T-helper 17 cell (primary cell): ENCODE measurements around the gene AKT3. TPM values are rescaled to one million over a fixed set of nuclear protein-coding genes. Genes with fewer than 3 reads are reported as not detected.

ENCODE experiments used
- ATAC-seq: fragments of 150-1000 bp; cut with Tn5 transposase; 2 replicates; pipeline ENCODE4 v1.10.0; 2021; ENCODE audit warnings: mild to moderate bottlenecking, moderate library complexity
- DNase-seq, 3 donors: peaks; one replicate each; pipeline versions ENCODE4 v3.0.0 to v3.0.0-alpha.2; 2020 to 2021
- H3K9me3 ChIP-seq: one replicate; pipeline ENCODE4 v1.7.0; 2013; ENCODE audit warnings: low read length, mild to moderate bottlenecking; ENCODE audit not compliant: control insufficient read depth, poor library complexity, severe bottlenecking
- H3K27ac Mint-ChIP-seq: one replicate; pipeline ENCODE4 v1.8.0; 2022; ENCODE audit warnings: mild to moderate bottlenecking, moderate library complexity, mixed read lengths
- H3K27me3 Mint-ChIP-seq: one replicate; pipeline ENCODE4 v1.8.0; 2022; ENCODE audit warnings: mixed read lengths
- H3K36me3 Mint-ChIP-seq: one replicate; pipeline ENCODE4 v1.8.0; 2022; ENCODE audit warnings: low read depth, mixed read lengths
- H3K4me1 Mint-ChIP-seq: one replicate; pipeline ENCODE4 v1.8.0; 2022; ENCODE audit warnings: mild to moderate bottlenecking, mixed read lengths
- H3K4me3 Mint-ChIP-seq: one replicate; pipeline ENCODE4 v1.8.0; 2022; ENCODE audit warnings: mild to moderate bottlenecking, moderate library complexity, mixed read lengths
- total RNA-seq, 4 donors: library from RNA in 2 of 4; stranded (reverse) in 2 of 4; gene quantifications; one replicate each; pipeline ENCODE4 v1.2.3 and lab custom pipeline; 2022 to 2026

The AKT3 gene
- total RNA-seq, 2 donors from 2014 or later, result 96.0 to 103 TPM

DNA sequence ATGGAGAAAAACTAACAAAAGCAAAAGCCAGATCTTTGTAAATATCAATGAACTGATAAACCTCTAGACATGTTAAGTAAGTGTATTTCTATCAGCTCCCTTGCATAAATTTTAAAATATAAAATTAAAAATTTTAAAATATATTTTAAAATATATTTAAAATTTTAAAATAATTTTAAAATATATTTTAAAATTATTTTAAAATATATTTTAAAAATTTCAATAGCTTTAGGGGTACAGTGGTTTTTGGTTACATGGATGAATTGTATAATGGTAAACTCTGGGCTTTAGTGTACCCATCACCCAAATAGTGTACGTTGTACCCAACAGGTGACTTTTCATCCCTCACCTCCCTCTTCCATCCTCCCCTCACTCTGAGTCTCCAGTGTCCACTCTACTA lies 315.0 kb downstream of the AKT3 start:
- Mint-ChIP-seq H3K27ac (no peak overlapping the region), H3K27me3 (no peaks in the 10 kb centered on the region), H3K36me3 (peaks cover 6% of the 10 kb centered on the region), H3K4me1 (peaks cover 2% of the 10 kb centered on the region), H3K4me3 (no peak overlapping the region)
- DNase-seq (no peak), ATAC-seq (no peak)
- no peaks in the 10 kb centered on the region for H3K9me3 ChIP-seq

DNA sequence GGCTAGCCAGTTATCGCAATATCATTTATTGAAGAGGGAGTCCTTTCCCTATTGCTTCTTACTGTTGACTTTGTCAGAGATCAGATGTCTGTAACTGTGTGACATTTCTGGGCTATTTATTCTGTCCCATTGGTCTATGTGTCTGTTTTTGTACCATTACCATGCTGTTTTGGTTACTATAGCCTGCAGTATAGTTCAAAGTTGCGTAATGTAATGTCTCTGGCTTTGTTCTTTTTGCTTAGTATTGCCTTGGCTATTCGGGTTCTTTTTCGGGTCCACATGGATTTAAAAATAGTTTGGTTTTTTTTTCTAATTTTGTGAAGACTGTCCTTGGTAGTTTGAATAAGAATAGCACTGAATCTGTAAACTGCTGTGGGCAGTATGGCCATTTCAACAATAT lies 320.5 kb downstream of the AKT3 start:
- H3K27me3 Mint-ChIP-seq, result no peaks in the 10 kb centered on the region
- no peaks in the 10 kb centered on the region for H3K36me3 Mint-ChIP-seq
- no peak overlapping the region for H3K4me3 Mint-ChIP-seq
- no peaks in the 10 kb centered on the region for H3K9me3 ChIP-seq
- H3K27ac Mint-ChIP-seq, result no peak overlapping the region
- no peak for DNase-seq
- H3K4me1 Mint-ChIP-seq, result peaks cover 6% of the 10 kb centered on the region
- ATAC-seq, result no peak

DNA sequence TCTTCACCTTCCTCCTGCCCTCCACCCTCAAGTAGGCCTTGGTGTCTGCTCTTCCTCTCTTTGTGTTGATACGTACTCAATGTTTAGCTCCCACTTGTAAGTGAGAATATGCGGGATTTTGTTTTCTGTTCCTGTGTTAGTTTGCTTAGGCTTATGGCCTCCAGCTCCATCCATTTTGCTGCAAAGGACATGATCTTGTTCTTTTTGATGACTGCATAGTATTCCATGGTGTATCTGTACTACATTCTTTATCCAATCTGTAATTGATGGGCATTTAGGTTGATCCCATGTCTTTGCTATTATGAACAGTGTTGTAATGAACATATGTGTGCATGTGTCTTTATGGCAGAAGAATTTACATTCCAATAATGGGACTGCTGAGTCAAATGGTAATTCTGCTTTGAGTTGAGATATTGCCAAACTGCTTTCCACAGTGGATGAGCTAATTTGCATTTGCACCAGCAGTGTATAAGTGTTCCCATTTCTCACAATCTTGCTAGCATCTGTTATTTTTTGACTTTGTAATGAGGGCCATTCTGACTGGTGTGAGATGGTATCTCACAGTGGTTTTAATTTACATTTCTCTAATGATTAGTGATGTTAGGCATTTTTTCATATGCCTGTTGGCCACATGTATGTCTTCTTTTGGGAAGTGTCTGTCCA lies 321.5 kb downstream of the AKT3 start:
- Mint-ChIP-seq H3K4me1 (peaks cover 8% of the 10 kb centered on the region), H3K36me3 (peaks cover 1% of the 10 kb centered on the region), H3K27me3 (no peaks in the 10 kb centered on the region), H3K27ac (no peak overlapping the region), H3K4me3 (no peak overlapping the region)
- DNase-seq, result no peak
- no peaks in the 10 kb centered on the region for H3K9me3 ChIP-seq
- no peak for ATAC-seq

DNA sequence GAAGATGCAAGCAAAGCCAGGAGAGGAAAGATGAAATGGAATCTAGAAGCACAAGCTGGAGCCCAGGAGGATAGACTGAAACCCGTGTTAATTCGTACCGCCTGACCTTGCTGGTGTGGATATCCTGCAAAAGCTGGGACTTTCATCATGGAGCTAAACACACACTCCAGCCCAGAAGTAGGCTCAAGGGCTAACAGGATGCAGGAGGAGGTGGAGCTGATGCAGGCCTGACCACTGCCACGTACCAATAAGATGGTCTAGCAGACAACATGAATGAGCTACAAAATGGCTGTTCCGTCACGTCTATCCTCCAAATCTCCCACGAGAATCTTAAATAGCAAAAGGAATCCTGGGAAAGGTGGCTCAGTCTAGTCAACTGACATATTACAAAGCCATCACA lies 323.9 kb downstream of the AKT3 start:
- H3K4me1 Mint-ChIP-seq, result peaks cover 10% of the 10 kb centered on the region
- H3K27me3 Mint-ChIP-seq, result no peaks in the 10 kb centered on the region
- DNase-seq (no peak), ATAC-seq (no peak)
- H3K4me3 Mint-ChIP-seq, result no peak overlapping the region
- no peak overlapping the region for H3K27ac Mint-ChIP-seq
- H3K36me3 Mint-ChIP-seq, result peaks cover 3% of the 10 kb centered on the region
- no peaks in the 10 kb centered on the region for H3K9me3 ChIP-seq

DNA sequence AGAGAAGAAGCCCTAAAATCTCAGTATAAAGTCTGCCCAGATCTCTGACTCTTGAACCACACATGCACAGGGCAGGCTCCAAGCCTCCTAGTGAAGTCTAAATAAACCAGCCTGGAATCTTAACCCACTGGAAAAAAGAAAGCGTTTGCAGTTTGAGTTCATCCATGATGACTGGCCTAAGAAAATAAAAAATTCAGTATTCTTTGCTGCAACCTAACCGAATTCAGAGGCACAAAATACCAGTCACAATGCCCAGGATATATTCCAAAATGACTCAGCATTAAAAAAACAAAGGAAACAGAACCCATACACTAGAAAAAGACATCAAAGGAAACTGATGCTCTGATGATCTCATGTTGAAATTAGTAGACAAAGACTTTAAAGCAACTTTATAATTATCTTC lies 325.0 kb downstream of the AKT3 start:
- ATAC-seq (no peak), DNase-seq (no peak)
- Mint-ChIP-seq H3K4me3 (no peak overlapping the region), H3K27me3 (no peaks in the 10 kb centered on the region), H3K4me1 (peaks cover 10% of the 10 kb centered on the region), H3K27ac (no peak overlapping the region), H3K36me3 (peaks cover 3% of the 10 kb centered on the region)
- H3K9me3 ChIP-seq, result no peaks in the 10 kb centered on the region

- Mint-ChIP-seq H3K27ac (no peak overlapping the region), H3K36me3 (peaks cover 7% of the 10 kb centered on the region), H3K4me1 (peaks cover 10% of the 10 kb centered on the region), H3K27me3 (no peaks in the 10 kb centered on the region), H3K4me3 (no peak overlapping the region)
- H3K9me3 ChIP-seq, result no peaks in the 10 kb centered on the region
- ATAC-seq, result no peak
- no peak for DNase-seq
These were observed 326.3 kb downstream of the AKT3 start for GRCh38 chr1:243523766-243524165.

- no peaks in the 10 kb centered on the region for H3K9me3 ChIP-seq
- H3K27me3 Mint-ChIP-seq, result no peaks in the 10 kb centered on the region
- H3K36me3 Mint-ChIP-seq, result peaks cover 9% of the 10 kb centered on the region
- ATAC-seq, result no peak
- DNase-seq, result no peak
- H3K4me1 Mint-ChIP-seq, result peaks cover 8% of the 10 kb centered on the region
- H3K27ac Mint-ChIP-seq, result no peak overlapping the region
- H3K4me3 Mint-ChIP-seq, result no peak overlapping the region
These were observed 329.2 kb downstream of the AKT3 start for GRCh38 chr1:243520831-243521230.

DNA sequence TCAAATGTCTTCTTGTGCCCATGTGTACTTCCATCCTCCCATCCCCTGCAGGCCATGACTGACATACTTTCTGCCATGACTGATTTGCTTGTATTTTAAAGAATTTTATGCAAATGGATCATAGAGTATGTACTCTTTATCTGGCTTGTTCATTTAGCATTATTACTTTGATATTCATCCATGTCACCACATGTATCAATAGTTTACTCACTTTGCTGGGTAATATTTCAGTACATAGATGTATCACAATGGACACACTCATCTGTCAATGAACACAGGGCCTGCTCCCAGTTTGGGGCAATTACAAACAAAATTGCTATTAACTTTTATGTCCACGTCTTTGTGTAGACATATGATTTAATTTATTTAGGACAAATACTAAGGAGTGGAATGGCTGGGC lies 335.1 kb downstream of the AKT3 start:
- Mint-ChIP-seq H3K27me3 (no peaks in the 10 kb centered on the region), H3K4me1 (peaks cover 16% of the 10 kb centered on the region), H3K36me3 (peaks cover 9% of the 10 kb centered on the region), H3K27ac (no peak overlapping the region), H3K4me3 (no peak overlapping the region)
- no peaks in the 10 kb centered on the region for H3K9me3 ChIP-seq
- ATAC-seq (no peak), DNase-seq (no peak)

DNA sequence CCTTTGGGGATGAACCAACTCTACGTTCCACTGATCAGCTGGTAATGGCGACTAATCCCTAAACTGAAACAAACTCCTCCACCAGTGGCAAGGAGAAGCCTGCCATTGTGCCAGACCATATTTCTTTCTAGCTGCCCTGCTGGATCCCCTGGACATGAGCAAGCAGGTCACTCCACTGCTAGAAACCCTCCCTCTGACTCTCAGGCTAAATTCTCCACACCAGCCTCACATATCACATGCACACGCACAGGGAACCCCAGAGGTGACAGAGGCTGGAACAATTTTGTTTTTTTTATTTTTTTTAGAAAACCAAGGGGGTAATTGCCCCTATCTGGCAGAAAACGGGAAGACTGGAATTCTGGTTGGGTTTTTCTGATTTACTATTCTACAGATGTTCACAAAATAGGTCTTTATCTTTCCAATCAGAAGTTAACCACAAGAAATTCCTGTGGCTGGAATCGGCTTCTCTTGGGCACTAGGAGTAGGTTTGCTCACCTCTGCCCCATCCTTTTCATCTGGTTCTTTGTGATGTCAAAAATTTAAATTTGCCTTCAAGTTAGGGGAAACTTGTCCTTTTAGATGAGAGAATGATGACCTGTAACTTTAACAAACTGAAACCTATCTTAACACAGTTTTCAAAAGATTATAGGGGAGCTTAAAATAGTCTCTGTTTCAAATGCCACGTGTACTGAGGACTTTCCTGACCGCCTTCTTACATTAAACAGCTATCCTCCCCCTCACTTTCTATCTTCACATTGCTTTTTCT lies 336.1 kb downstream of the AKT3 start:
- Mint-ChIP-seq H3K36me3 (peaks cover 7% of the 10 kb centered on the region), H3K4me1 (peaks cover 16% of the 10 kb centered on the region), H3K4me3 (no peak overlapping the region), H3K27ac (peak overlapping the region; percentile 1), H3K27me3 (no peaks in the 10 kb centered on the region)
- no peak for DNase-seq
- no peak for ATAC-seq
- H3K9me3 ChIP-seq, result no peaks in the 10 kb centered on the region

DNA sequence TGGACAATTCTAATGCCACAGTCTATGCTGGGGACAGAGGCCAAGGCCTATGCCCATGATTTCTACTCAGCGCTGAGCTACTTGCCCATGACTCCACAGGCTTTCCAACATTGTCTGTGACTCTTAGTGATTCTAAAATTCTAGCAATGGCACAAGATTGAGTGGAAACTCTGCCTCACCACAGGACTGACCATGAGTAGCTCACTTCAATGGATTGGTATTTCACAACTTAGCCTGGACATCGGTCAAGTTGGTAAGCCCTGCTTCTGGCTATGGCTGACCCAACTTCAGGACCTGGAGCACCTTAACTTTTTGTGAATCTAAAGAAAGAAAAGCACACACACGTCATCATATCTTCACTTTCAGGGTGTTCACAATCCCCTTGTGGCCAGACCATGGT lies 339.1 kb downstream of the AKT3 start:
- Mint-ChIP-seq H3K36me3 (peaks cover 4% of the 10 kb centered on the region), H3K27ac (no peak overlapping the region), H3K4me1 (peaks cover 16% of the 10 kb centered on the region), H3K4me3 (no peak overlapping the region), H3K27me3 (no peaks in the 10 kb centered on the region)
- ATAC-seq (no peak), DNase-seq (no peak)
- H3K9me3 ChIP-seq, result no peaks in the 10 kb centered on the region

DNA sequence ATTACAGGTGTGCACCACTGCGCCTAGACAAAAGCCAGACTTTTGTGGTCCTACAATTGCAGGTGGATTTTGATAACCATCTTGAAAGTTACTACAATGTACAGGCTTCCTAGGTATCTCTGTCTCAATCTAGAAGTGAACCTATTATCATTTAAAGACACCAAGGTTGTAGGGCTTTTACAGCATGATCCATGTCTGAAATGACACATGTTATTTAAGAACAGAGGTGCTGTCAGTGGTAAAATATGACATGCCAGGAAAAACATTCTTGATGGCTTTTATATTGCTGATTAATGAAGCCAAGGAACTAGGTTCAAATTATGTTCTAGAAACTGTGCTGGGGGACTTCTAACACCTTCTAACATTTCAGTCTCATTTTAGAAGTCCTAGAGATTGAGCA lies 341.1 kb downstream of the AKT3 start:
- ATAC-seq (no peak), DNase-seq (no peak)
- Mint-ChIP-seq H3K4me1 (peaks cover 13% of the 10 kb centered on the region), H3K27me3 (no peaks in the 10 kb centered on the region), H3K27ac (peak overlapping the region; percentile 6), H3K4me3 (no peak overlapping the region), H3K36me3 (peaks cover 4% of the 10 kb centered on the region)
- H3K9me3 ChIP-seq, result no peaks in the 10 kb centered on the region

GRCh38 chr1:243508303-243508713 lies 341.7 kb downstream of the AKT3 start:
- no peaks in the 10 kb centered on the region for H3K27me3 Mint-ChIP-seq
- H3K36me3 Mint-ChIP-seq, result peaks cover 4% of the 10 kb centered on the region
- H3K27ac Mint-ChIP-seq, result peak overlapping the region; percentile 6
- DNase-seq (no peak), ATAC-seq (peak; percentile 70)
- peaks cover 13% of the 10 kb centered on the region for H3K4me1 Mint-ChIP-seq
- H3K4me3 Mint-ChIP-seq, result no peak overlapping the region
- H3K9me3 ChIP-seq, result no peaks in the 10 kb centered on the region

- DNase-seq (no peak), ATAC-seq (no peak)
- Mint-ChIP-seq H3K27ac (no peak overlapping the region), H3K27me3 (no peaks in the 10 kb centered on the region), H3K4me3 (no peak overlapping the region), H3K36me3 (peaks cover 4% of the 10 kb centered on the region), H3K4me1 (peaks cover 13% of the 10 kb centered on the region)
- no peaks in the 10 kb centered on the region for H3K9me3 ChIP-seq
These were observed 342.3 kb downstream of the AKT3 start for GRCh38 chr1:243507672-243508302.
